Suprapubic skin (tissue), 4 donors: ENCODE measurements around the gene SORCS2. TPM values are rescaled to one million over a fixed set of nuclear protein-coding genes. Genes with fewer than 3 reads are reported as not detected.

ENCODE experiments used
- DNase-seq, 2 donors: peaks; one replicate each; pipeline ENCODE4 v3.0.0-alpha.2; 2019; ENCODE audit warnings: low spot score in 2 of 2
- H3K27ac ChIP-seq: fragments of 200-600 bp; sonication (generic); one replicate; pipeline ENCODE4 v1.5.1; 2019
- H3K27me3 ChIP-seq: fragments of 200-600 bp; sonication (generic); one replicate; pipeline ENCODE4 v1.5.1; 2019
- H3K36me3 ChIP-seq: fragments of 200-600 bp; sonication (generic); one replicate; pipeline ENCODE4 v1.5.1; 2019
- H3K4me1 ChIP-seq: fragments of 200-600 bp; sonication (generic); one replicate; pipeline ENCODE4 v1.5.1; 2019
- H3K4me3 ChIP-seq: fragments of 200-600 bp; sonication (generic); one replicate; pipeline ENCODE4 v1.5.1; 2019; ENCODE audit warnings: mild to moderate bottlenecking
- H3K9me3 ChIP-seq: fragments of 200-600 bp; sonication (generic); one replicate; pipeline ENCODE4 v1.5.1; 2019
- EP300 ChIP-seq: sonication (generic); formaldehyde crosslinking; IDR thresholded peaks from one replicate; pipeline ENCODE4 v1.6.1; 2017; ENCODE audit warnings: antibody characterized with exemption
- POLR2A ChIP-seq, 2 donors: fragments of 450-650 bp; IDR thresholded peaks; one replicate each; pipeline ENCODE4 v1.6.1; 2017; ENCODE audit warnings: antibody characterized with exemption in 2 of 2, mild to moderate bottlenecking in 2 of 2, moderate library complexity in 2 of 2
- POLR2AphosphoS5 ChIP-seq, 3 donors: sonication (generic); formaldehyde crosslinking; IDR thresholded peaks; one replicate each; pipeline ENCODE4 v1.6.1; 2017; ENCODE audit warnings: antibody characterized with exemption in 3 of 3
- WGBS: methylation state at CpG from one replicate; pipeline ENCODE4 v1.1.5; 2018; 5-methylcytosine and 5-hydroxymethylcytosine counted together
- total RNA-seq, 4 donors: library from RNA; depleted of rRNA; stranded (reverse); fragments of >200 nt; gene quantifications; one replicate each; pipeline ENCODE4 v1.1.0, GENCODE V29; 2016
- TF ChIP-seq, protein P1 (sequence below), 2 donors: fragments of 200-600 bp in 1 of 2; fragments of 450-650 bp in 1 of 2; sonication (generic) in 1 of 2; IDR thresholded peaks; one replicate each; pipeline ENCODE4 v1.5.1; 2016 to 2019; ENCODE audit warnings: antibody characterized with exemption in 2 of 2, mild to moderate bottlenecking in 1 of 2, moderate library complexity in 1 of 2

SORCS2 gene
- total RNA-seq, 4 donors from 2014 or later: 0.94 to 4.6 (median 1.3) TPM

DNA sequence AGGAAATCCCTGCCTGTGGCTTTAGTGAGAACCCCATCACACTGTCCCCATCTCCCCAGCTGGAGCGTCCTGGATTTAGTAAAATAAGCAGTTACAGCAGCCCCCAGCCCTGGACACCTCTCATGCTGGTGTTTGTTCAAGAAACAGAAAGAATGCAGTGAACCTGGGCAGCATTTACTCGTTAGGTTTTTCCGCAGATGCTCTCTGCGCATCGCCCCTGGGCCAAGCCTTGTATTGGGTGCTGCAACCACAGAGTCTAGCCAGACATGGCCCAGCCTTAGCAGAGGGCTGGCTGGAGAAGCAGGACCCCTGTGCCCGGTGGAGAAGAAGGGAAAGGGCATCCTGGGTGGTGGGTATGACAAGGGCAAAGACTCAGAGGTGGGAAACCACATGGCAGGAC is 378.7 kb downstream of the SORCS2 start:
- TF ChIP-seq POLR2AphosphoS5 (IDR thresholded peaks at IDR 0.05) (no peak), EP300 (no peak), POLR2A (IDR thresholded peaks at IDR 0.05) (no peak)
- TF ChIP-seq, protein P1, sequence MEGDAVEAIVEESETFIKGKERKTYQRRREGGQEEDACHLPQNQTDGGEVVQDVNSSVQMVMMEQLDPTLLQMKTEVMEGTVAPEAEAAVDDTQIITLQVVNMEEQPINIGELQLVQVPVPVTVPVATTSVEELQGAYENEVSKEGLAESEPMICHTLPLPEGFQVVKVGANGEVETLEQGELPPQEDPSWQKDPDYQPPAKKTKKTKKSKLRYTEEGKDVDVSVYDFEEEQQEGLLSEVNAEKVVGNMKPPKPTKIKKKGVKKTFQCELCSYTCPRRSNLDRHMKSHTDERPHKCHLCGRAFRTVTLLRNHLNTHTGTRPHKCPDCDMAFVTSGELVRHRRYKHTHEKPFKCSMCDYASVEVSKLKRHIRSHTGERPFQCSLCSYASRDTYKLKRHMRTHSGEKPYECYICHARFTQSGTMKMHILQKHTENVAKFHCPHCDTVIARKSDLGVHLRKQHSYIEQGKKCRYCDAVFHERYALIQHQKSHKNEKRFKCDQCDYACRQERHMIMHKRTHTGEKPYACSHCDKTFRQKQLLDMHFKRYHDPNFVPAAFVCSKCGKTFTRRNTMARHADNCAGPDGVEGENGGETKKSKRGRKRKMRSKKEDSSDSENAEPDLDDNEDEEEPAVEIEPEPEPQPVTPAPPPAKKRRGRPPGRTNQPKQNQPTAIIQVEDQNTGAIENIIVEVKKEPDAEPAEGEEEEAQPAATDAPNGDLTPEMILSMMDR (IDR thresholded peaks at IDR 0.05): no peak
- Histone ChIP-seq H3K27ac (no peak overlapping the region), H3K27me3 (peaks cover 6% of the 10 kb centered on the region), H3K4me3 (no peak overlapping the region), H3K36me3 (no peaks in the 10 kb centered on the region), H3K4me1 (no peaks in the 10 kb centered on the region), H3K9me3 (peaks cover under 1% of the 10 kb centered on the region)
- 89% methylated on average over 6 of the region's 6 CpGs for WGBS
- DNase-seq: no peak

DNA sequence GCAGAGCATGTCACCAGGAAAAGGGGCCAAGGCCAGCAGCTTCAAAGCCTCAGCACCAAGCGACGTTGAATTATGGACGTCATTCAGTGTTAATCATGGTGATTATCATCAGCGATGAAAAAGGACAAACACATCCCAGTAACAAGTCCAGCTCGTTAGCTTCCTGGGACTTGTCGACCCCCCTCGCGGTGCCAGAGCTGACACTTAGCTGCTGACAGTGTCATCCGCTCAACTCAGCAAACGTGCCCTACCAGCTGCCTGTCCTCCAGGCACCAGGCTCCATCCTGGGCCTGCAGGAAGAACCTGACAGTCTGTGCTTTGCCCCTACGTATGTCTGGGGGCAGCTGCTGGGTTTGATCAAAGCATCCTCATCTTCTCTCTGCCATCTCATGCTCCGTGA is 379.4 kb downstream of the SORCS2 start:
- no peak for DNase-seq
- Histone ChIP-seq H3K36me3 (no peaks in the 10 kb centered on the region), H3K27me3 (peaks cover 6% of the 10 kb centered on the region), H3K4me3 (no peak overlapping the region), H3K27ac (no peak overlapping the region), H3K9me3 (peaks cover 7% of the 10 kb centered on the region), H3K4me1 (no peaks in the 10 kb centered on the region)
- TF ChIP-seq POLR2A (IDR thresholded peaks at IDR 0.05): no peak
- no peak for TF ChIP-seq POLR2AphosphoS5 (IDR thresholded peaks at IDR 0.05)
- TF ChIP-seq, protein P1 (IDR thresholded peaks at IDR 0.05): no peak
- no peak for TF ChIP-seq EP300
- 57% methylated on average over 12 of the region's 12 CpGs for WGBS

DNA sequence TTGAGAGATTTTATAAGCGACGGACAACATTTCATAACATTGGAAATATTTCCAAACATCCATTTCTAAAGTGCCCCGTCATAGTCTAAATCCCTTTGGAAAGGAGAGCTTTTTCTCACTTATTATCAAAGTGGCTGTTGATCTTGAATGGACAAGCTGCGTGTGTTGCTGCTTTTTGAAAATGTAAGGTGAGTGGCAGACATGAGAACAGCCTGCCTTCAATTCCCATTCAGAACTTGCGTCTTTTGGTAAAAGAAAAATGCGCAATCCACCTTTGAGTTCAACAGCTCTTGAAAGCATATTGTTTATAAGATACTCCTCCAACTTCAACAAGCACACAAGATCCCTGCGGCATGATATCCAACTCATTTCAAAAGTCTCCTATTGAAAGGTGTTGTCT is 380.6 kb downstream of the SORCS2 start:
- TF ChIP-seq, protein P1 (IDR thresholded peaks at IDR 0.05): no peak
- no peak for TF ChIP-seq POLR2A (IDR thresholded peaks at IDR 0.05)
- no peak for TF ChIP-seq POLR2AphosphoS5 (IDR thresholded peaks at IDR 0.05)
- no peak for TF ChIP-seq EP300

DNA sequence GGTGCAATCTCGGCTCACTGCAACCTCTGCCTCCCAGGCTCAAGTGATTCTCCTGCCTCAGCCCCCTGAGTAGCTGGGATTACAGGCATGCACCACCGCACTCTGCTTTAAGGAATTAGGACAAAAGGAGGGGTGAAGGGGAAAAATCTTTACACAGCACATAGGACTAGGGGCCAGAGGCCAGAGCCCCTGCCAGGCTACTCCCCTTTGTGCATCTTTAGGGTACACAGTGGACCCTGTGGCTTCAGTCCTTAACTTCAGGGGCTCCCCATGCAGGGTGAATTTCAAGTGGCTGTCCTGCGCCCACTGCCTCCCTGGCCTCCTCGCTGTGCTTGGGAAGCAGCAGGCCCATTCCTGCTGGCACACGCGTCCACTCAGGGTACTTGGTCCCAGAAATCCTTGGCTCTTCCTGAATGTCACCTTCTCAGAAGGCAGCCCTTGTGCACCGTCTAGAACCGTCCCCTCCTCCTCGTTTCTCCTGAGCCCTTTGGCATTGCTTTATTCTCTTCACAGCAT is 381.3 kb downstream of the SORCS2 start:
- TF ChIP-seq, protein P1 (IDR thresholded peaks at IDR 0.05): no peak
- TF ChIP-seq EP300: no peak
- TF ChIP-seq POLR2AphosphoS5 (IDR thresholded peaks at IDR 0.05): no peak
- TF ChIP-seq POLR2A (IDR thresholded peaks at IDR 0.05): no peak
- WGBS: 74% methylated on average over 9 of the region's 9 CpGs
- Histone ChIP-seq H3K4me3 (no peak overlapping the region), H3K9me3 (peaks cover 21% of the 10 kb centered on the region), H3K27me3 (peaks cover 6% of the 10 kb centered on the region), H3K4me1 (no peaks in the 10 kb centered on the region), H3K36me3 (no peaks in the 10 kb centered on the region), H3K27ac (no peak overlapping the region)
- DNase-seq: no peak

More for the DNA sequence above, 380.6 kb downstream of the SORCS2 start:
- WGBS: 92% methylated on average over 7 of the region's 7 CpGs
- no peak for DNase-seq
- Histone ChIP-seq H3K9me3 (peaks cover 16% of the 10 kb centered on the region), H3K27ac (no peak overlapping the region), H3K4me3 (no peak overlapping the region), H3K27me3 (peaks cover 6% of the 10 kb centered on the region), H3K36me3 (no peaks in the 10 kb centered on the region), H3K4me1 (no peaks in the 10 kb centered on the region)

DNA sequence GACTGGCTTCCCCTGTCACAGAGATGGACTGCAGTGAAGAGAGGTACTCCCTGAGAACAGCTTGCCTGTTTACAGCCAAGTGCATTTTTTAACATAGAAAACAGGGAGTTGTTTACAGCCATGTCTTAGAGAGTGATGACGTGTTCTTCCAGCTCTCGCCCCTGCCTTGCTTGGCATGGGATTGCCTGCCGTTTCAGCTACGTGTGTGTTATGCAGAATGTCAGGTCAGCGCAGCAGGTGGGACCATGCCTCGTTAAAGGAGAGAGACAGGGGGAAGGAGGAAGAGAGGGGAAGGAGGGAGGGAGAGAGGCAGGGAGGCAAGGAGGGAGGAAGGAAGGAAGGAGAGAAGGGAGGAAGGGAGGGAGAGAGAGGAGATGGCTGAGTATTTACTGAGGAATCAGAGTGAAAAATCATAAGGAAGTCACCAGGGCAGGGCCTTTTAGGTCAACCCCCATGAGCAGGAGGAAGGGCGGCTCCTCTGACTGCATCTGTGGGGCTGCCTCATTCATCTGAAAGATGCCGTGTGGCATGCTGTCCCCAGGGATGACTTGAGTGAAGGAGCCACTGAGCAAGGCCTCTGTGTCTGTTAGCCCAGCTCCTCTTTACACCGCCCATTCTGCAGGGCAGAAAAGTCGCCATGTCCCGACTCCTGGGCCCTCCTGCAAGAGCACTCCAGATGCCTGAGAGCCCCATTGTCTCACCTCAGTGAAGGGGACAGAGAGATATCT is 382.1 kb downstream of the SORCS2 start:
- Histone ChIP-seq H3K27me3 (peaks cover 6% of the 10 kb centered on the region), H3K9me3 (peaks cover 21% of the 10 kb centered on the region), H3K4me3 (no peak overlapping the region), H3K27ac (no peak overlapping the region), H3K36me3 (no peaks in the 10 kb centered on the region), H3K4me1 (no peaks in the 10 kb centered on the region)
- 78% methylated on average over 11 of the region's 11 CpGs for WGBS
- TF ChIP-seq POLR2A (IDR thresholded peaks at IDR 0.05) (no peak), EP300 (no peak), POLR2AphosphoS5 (IDR thresholded peaks at IDR 0.05) (no peak)
- DNase-seq: no peak
